GM18861 (cell line): ENCODE measurements around the gene ASAP2.

ENCODE experiments used
- ATAC-seq: cut with Tn5 transposase; IDR thresholded peaks from one replicate; pipeline ENCODE4 v1.9.1; 2021; ENCODE audit not compliant: unreplicated experiment

Gene ASAP2

DNA sequence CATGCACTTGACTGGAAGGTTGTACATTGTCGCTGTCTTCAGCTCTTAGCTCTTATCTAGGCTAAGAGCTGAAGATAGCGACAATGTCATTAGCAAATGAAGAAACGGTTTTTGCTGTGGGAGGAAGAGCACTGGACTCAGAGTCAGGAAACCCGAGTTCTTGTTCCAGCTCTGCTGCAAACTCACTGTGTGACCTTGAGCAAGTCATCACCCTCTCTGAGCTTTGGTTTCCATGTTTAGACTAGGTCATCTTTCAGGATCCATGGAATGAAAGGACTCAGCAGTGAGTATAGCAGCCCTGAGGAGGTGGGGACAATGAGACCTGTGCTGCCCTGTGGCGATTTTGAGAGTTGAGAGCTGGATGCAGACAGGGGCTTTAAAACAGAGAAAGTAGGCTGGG is 85.3 kb downstream of the ASAP2 start:
- no peak for ATAC-seq

GRCh38 chr2:9292426-9292825 is 85.8 kb downstream of the ASAP2 start:
- ATAC-seq, result no peak

GRCh38 chr2:9294764-9295163 is 88.2 kb downstream of the ASAP2 start:
- ATAC-seq, result no peak

- no peak for ATAC-seq
Measured at GRCh38 chr2:9296559-9296958, 89.9 kb downstream of the ASAP2 start.

- no peak for ATAC-seq
Measured at GRCh38 chr2:9297156-9297555, 90.5 kb downstream of the ASAP2 start.

- no peak for ATAC-seq
Measured at GRCh38 chr2:9297807-9298206, 91.2 kb downstream of the ASAP2 start.

DNA sequence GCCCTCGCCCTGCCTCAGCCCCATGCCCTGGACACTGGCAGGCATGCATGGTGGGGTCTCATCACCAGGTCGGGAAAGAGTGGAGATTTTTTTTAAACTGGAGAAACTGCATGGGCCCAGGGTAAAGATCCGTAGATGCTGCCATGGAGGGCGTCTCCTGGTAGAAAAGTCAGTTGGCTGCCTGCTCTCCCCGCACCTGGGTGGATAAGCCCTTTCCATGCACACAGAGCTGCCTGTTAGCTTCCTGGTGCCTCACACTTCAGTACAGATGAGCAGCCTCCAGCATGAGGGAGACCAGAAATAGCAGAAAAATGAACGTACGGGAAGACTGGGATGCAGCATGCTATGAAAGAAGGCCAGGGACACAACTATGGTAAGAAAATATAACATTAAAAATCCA is 92.0 kb downstream of the ASAP2 start:
- no peak for ATAC-seq

- no peak for ATAC-seq
Measured at GRCh38 chr2:9299161-9300100, 92.8 kb downstream of the ASAP2 start.

DNA sequence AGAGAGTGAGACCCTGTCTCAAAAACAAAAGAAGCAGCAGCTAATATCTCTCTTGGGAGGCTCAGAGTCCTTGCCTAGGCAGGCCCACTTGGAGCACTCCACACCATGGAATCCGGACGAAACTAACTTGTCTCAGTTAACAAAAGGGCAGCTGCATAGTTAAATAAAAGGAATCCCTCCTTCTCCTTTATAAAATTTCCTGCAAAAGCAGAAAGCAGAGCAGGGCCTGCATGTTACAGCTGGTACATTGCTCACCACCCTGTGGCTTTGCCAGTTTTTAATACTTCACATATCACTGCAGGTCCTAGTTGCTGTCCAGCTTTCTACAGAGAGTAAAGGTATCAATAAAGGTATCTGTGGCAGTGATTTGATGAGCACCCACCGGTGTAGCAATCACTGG is 93.6 kb downstream of the ASAP2 start:
- no peak for ATAC-seq

DNA sequence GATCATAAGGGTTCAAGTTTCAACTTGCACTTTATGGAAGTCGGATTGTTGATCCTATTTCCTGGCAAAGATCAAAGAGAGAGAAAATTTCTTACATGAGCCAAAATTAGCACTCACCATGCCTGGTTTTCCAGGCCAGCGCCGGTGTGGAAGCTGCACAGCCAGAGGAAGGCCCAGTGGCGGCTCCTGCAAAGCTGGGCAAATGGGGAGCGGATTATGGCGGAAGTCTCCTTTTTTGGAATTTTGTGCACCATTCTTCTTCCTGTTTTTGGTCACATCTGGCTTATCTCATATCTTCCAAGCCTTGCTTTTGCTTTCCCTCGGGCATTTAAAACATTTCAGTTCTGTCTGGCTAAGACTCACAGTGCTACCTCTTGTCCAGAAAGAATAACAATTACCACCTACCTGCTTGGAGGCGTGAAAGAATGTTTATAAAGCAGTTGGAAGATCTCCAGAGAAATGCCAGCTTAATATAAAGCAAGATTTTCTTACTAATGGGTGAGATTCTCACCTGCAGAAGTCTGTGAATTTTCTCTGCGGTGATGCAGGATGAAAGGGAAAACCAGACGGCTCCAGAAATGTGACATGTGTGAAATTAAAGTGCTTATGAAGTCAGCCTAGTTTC is 94.3 kb downstream of the ASAP2 start:
- ATAC-seq, result no peak

GRCh38 chr2:9302755-9303154 is 96.1 kb downstream of the ASAP2 start:
- no peak for ATAC-seq

DNA sequence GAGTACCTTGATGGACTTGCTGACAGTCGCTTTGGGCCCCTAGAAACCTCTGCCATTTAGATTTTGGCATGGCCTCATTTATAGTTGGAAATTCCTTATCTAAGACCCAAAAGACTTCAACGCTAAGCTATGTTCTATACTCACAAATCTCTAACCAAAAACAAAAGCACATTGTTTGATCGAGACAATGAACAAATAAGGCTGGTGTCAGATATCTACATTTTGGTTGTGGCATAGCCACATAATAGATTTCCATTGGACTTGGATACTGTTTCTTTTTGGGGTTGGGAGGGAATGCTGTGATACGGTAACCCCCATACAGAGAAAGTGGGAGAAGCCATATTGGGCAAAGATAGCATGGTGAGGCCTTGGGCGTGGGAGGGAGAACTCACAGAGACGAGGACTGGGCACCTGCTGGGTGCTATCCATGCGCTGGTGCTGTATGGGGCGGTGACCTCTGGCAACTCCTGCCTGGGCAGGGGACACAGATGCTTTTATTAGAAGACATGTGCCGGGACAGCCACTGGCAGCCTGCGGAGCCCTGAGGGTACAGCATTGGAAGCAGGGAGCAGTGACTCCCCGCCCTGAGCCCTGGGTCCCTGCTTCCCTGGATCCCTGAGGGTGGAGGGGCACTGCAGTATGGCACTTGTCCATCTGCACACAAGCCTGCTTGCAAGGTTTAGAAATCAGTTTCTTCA is 97.1 kb downstream of the ASAP2 start:
- ATAC-seq, result no peak

- ATAC-seq, result no peak
Measured at GRCh38 chr2:9306911-9307310, 100.3 kb downstream of the ASAP2 start.

DNA sequence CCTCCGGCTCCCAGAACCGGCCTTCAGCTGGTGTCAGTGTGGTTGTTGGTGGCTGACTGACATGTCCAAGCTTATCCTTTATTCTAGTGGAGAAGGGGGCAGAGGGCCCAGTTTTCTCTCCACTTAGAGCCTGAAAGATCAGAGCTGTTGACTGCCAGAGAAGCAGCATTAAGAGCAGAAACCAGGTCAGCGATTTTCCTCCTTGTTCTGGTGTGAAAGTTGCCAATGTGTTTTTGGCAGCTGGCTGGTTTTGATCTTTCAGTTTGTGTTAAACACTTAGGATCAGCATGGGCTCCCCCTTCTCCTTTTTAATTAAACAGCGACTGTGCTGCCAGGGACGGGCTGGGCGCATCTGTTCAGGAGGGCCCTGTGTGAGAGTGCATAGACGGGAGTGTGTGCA is 100.9 kb downstream of the ASAP2 start:
- ATAC-seq, result no peak

GRCh38 chr2:9308186-9308955 is 101.8 kb downstream of the ASAP2 start:
- ATAC-seq, result no peak

GRCh38 chr2:9309147-9309546 is 102.5 kb downstream of the ASAP2 start:
- ATAC-seq, result no peak

- ATAC-seq, result no peak
Measured at GRCh38 chr2:9310377-9310776, 103.8 kb downstream of the ASAP2 start.

DNA sequence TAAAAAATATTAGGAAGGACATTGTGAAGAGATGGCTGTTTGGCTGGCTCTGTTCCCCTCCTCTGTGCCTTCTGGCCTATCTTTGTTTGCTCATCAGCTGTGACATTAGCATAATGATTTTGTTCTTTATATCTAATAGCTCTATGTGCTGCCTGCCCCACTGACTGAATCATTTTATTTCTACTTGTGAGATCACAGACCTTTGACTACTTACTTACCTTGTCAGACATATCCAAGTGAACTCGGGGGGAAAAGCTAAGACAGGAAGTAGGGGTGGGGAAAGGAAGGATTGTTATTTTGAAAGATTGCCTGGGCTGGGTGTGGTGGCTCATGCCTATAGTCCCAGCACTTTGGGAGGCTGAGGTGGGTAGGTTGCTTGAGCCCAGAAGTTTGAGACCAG is 104.2 kb downstream of the ASAP2 start:
- ATAC-seq, result no peak

GRCh38 chr2:9311488-9311887 is 104.9 kb downstream of the ASAP2 start:
- no peak for ATAC-seq

DNA sequence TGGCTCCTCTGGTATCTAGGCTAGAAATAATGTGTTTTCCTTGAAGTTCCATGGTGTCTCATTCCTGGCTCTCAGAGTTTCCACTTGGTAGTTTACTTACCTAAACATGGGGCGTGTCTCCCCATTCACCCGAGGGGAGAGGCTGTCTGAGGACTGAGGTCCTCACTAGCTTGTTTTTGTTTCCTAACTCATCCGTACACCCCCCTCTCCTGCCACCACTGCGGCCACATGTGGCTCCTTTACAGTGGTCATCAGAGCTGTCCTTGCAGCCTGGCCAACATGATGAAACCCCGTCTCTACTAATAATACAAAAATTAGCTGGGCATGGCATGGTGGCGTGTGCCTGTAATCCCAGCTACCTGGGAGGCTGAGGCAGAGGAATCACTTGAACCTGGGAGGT is 106.0 kb downstream of the ASAP2 start:
- ATAC-seq, result no peak

DNA sequence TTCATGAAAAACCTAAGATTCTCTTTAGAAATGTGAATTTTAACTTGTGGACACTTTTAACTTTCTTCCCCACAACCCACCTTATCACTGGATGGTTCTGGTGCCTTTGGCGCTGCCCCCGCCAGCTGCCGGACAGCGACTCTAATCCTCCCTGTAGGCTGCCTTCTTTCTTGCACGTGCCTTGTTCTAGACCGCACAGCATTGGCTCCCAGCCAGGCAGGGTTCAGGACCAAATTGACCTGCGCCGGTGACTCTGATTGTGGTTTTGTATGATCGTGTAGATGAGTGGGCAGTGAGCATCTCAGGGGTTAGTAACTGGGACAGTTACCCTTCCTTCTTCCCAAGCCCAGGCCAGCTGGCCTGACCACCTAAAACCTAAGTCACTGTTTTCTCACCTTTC is 106.8 kb downstream of the ASAP2 start:
- no peak for ATAC-seq
